Tibial nerve (tissue), 4 donors: ENCODE results near the gene TPBGL. TPM values are rescaled to one million over a fixed set of nuclear protein-coding genes. Genes with fewer than 3 reads are reported as not detected.

Experiments used
- DNase-seq, 2 donors: peaks; one replicate each; pipeline ENCODE4 v3.0.0-alpha.2; 2019; ENCODE audit warnings: low spot score in 2 of 2
- H3K27ac ChIP-seq, 4 donors: fragments of 200-600 bp; sonication (generic) in 3 of 4; one replicate each; pipeline ENCODE4 v1.5.1; 2017 to 2019; ENCODE audit warnings: mild to moderate bottlenecking in 1 of 4
- H3K27me3 ChIP-seq, 2 donors: fragments of 200-600 bp; sonication (generic) in 1 of 2; one replicate each; pipeline versions ENCODE4 v1.5.1 to v1.6.0; 2017 to 2019
- H3K36me3 ChIP-seq, 3 donors: fragments of 200-600 bp; sonication (generic); one replicate each; pipeline ENCODE4 v1.5.1; 2018 to 2019
- H3K4me1 ChIP-seq, 4 donors: fragments of 200-600 bp; sonication (generic) in 3 of 4; one replicate each; pipeline ENCODE4 v1.5.1; 2017 to 2019
- H3K4me3 ChIP-seq, 4 donors: fragments of 200-600 bp; sonication (generic) in 3 of 4; one replicate each; pipeline ENCODE4 v1.5.1; 2017 to 2019; ENCODE audit warnings: mild to moderate bottlenecking in 1 of 4, moderate library complexity in 1 of 4
- H3K9me3 ChIP-seq, 4 donors: fragments of 200-600 bp; sonication (generic) in 3 of 4; one replicate each; pipeline ENCODE4 v1.5.1; 2017 to 2019
- EP300 ChIP-seq, 2 donors: sonication (generic); formaldehyde crosslinking; IDR thresholded peaks; one replicate each; pipeline ENCODE4 v1.6.1; 2017; ENCODE audit warnings: antibody characterized with exemption in 2 of 2, mild to moderate bottlenecking in 1 of 2
- POLR2A ChIP-seq, 2 donors: fragments of 450-650 bp; IDR thresholded peaks; one replicate each; pipeline ENCODE4 v1.6.1; 2017; ENCODE audit warnings: antibody characterized with exemption in 2 of 2, mild to moderate bottlenecking in 2 of 2, moderate library complexity in 2 of 2
- WGBS, 2 donors: methylation state at CpG; one replicate each; pipeline ENCODE4 v1.1.5; 2018; 5-methylcytosine and 5-hydroxymethylcytosine counted together
- total RNA-seq, 4 donors: library from RNA; depleted of rRNA; stranded (reverse); fragments of >200 nt; gene quantifications; one replicate each; pipeline ENCODE4 v1.1.0, GENCODE V29; 2016
- TF ChIP-seq, protein P1 (sequence below), 5 experiments: fragments of 200-600 bp in 3 of 5; fragments of 450-650 bp in 2 of 5; sonication (generic) in 3 of 5; IDR thresholded peaks; one replicate each; pipeline ENCODE4 v1.5.1; 2016 to 2019; ENCODE audit warnings: antibody characterized with exemption in 5 of 5, mild to moderate bottlenecking in 3 of 5, moderate library complexity in 2 of 5

Gene TPBGL
- total RNA-seq, 4 donors from 2014 or later, result 1.0 to 1.5 (median 1.1) TPM; not detected in 1

DNA sequence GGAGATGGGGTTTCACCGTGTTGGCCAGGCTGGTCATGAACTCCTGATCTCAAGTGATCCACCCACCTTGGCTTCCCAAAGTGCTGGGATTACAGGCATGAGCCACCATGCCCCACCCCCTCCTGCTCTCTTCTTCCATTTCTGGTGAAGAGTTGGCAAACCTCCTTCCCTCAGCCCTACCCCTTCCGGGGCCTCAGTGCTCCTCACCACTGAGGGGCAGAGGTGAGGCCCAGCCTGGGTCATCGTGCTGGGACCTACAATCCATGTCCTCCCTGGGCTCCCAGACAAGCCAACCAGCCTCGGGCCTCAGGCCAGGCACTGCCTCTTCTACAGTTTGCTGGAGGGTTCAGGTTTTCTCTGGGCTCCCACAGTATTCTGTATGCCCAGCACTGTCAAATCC lies 14.8 kb upstream of the TPBGL start:
- H3K27me3 ChIP-seq, result no peaks in the 10 kb centered on the region
- TF ChIP-seq EP300 (IDR thresholded peaks at IDR 0.05), result no peak
- TF ChIP-seq, protein P1, sequence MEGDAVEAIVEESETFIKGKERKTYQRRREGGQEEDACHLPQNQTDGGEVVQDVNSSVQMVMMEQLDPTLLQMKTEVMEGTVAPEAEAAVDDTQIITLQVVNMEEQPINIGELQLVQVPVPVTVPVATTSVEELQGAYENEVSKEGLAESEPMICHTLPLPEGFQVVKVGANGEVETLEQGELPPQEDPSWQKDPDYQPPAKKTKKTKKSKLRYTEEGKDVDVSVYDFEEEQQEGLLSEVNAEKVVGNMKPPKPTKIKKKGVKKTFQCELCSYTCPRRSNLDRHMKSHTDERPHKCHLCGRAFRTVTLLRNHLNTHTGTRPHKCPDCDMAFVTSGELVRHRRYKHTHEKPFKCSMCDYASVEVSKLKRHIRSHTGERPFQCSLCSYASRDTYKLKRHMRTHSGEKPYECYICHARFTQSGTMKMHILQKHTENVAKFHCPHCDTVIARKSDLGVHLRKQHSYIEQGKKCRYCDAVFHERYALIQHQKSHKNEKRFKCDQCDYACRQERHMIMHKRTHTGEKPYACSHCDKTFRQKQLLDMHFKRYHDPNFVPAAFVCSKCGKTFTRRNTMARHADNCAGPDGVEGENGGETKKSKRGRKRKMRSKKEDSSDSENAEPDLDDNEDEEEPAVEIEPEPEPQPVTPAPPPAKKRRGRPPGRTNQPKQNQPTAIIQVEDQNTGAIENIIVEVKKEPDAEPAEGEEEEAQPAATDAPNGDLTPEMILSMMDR (IDR thresholded peaks at IDR 0.05), result no peak
- TF ChIP-seq POLR2A (IDR thresholded peaks at IDR 0.05), result no peak

DNA sequence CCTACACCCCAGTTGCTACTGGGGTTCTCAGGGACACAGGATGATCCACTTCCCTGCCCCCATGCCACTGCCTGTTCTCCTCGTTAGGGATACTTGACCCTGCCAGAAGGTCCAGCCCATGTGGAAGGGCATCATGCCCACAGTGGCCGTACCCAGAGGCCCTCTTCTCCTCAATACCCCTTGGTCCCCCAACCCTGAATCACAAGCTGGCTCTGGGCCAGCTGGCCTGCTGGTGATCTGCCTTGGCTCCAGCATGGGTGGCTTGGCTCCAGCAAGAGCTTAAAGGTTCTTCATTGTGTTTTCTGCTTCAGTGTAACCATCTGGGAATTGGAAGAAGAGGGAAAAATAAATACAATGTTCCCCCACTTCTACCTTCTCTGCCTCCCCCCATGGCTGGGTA lies 11.1 kb upstream of the TPBGL start:
- 55 to 58% methylated on average over 2 of the region's 2 CpGs for WGBS, 2 donors

More for the DNA sequence above, 14.8 kb upstream of the TPBGL start:
- DNase-seq, result no peak
- Histone ChIP-seq H3K4me1 (no peaks in the 10 kb centered on the region), H3K9me3 (no peaks in the 10 kb centered on the region), H3K4me3 (no peak overlapping the region), H3K36me3 (no peaks in the 10 kb centered on the region), H3K27ac (no peak overlapping the region)
- 48 to 59% methylated on average over 4 of the region's 4 CpGs for WGBS, 2 donors

DNA sequence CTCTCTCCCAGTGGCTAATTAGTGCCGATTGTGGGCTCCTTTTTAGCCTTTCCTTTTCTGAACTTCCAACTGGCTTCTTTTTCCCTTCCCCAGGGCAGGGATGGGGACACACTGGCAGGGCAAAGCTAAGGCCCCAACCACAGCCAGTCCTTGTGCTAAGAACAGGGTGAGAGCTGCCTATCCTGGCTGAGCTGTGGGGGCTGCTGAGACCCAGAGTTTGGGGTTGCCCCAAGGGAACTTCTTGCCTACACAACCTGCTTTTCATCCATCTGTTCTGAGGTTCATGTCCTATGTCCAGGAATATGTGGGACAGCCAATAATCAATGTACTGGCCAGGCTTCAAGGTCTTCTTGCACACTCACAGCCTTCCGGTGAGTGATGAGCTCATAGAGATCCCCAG lies 10.0 kb upstream of the TPBGL start:
- 78 to 82% methylated on average over 2 of the region's 2 CpGs for WGBS, 2 donors
- H3K4me3 ChIP-seq, result no peak overlapping the region
- H3K4me1 ChIP-seq, result no peaks in the 10 kb centered on the region
- TF ChIP-seq, protein P1 (IDR thresholded peaks at IDR 0.05), result no peak
- no peak for TF ChIP-seq POLR2A (IDR thresholded peaks at IDR 0.05)
- TF ChIP-seq EP300 (IDR thresholded peaks at IDR 0.05), result no peak
- H3K36me3 ChIP-seq, result no peaks in the 10 kb centered on the region
- no peaks in the 10 kb centered on the region for H3K9me3 ChIP-seq
- no peaks in the 10 kb centered on the region for H3K27me3 ChIP-seq
- no peak for DNase-seq
- H3K27ac ChIP-seq, result no peak overlapping the region

More for the DNA sequence above, 11.1 kb upstream of the TPBGL start:
- Histone ChIP-seq H3K4me1 (no peaks in the 10 kb centered on the region), H3K27me3 (no peaks in the 10 kb centered on the region), H3K27ac (no peak overlapping the region), H3K36me3 (no peaks in the 10 kb centered on the region), H3K4me3 (no peak overlapping the region), H3K9me3 (no peaks in the 10 kb centered on the region)
- TF ChIP-seq, protein P1 (IDR thresholded peaks at IDR 0.05), result no peak
- TF ChIP-seq POLR2A (IDR thresholded peaks at IDR 0.05) (no peak), EP300 (IDR thresholded peaks at IDR 0.05) (no peak)
- DNase-seq, result no peak

DNA sequence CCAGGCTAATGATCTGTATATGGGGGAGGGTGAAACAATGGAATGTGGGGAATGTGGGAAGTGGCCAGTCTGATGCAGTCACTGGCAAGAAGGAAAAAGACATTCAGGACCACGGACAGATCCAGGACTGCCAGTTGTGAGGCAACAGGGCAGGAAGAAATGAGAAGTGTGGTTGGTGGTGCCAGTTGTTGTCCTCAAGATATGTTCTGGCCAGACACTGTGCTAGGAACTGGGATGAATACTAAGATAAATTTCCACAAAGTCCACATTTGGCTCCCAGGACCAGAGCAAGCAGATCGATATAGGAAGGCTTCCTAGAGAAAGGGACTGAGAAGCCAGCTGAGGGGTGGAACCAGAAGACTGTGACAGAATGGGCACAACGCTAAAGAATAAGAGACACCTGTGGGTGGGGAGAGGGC lies 6.8 kb upstream of the TPBGL start:
- 49% methylated on average over 3 of the region's 3 CpGs for WGBS, 2 donors
- no peaks in the 10 kb centered on the region for H3K9me3 ChIP-seq
- peak in 1 of 2 donors; percentile 41 for DNase-seq
- TF ChIP-seq, protein P1 (IDR thresholded peaks at IDR 0.05), result no peak
- TF ChIP-seq POLR2A (IDR thresholded peaks at IDR 0.05), result no peak
- TF ChIP-seq EP300 (IDR thresholded peaks at IDR 0.05), result no peak
- H3K27me3 ChIP-seq, result no peaks in the 10 kb centered on the region
- no peaks in the 10 kb centered on the region for H3K36me3 ChIP-seq
- H3K27ac ChIP-seq, result no peak overlapping the region
- H3K4me3 ChIP-seq, result no peak overlapping the region
- H3K4me1 ChIP-seq, result no peaks in the 10 kb centered on the region

DNA sequence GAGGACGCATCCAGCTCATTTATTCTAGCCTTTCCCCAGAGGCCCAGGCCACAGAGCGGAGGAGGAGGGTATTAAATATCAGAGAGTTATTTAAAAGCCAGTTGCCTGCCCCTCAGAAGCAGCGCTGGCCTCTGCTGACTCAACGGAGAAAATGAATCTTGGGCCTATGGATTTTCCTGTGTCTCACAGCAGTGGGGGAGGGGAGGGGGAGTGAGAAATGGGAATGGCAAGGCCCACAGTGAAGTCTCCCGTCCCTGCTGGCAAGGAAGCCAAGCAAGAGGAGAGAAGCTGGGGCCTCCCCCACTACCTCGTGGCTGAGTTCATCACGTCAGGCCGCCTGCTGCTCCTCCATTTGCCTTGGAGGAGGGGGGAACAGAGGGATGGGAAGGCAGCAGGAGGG lies 4.5 kb upstream of the TPBGL start:
- TF ChIP-seq EP300 (IDR thresholded peaks at IDR 0.05) (no peak), POLR2A (IDR thresholded peaks at IDR 0.05) (no peak)
- TF ChIP-seq, protein P1 (IDR thresholded peaks at IDR 0.05), result no peak
- H3K4me1 ChIP-seq, result peaks cover 0 to 12% (median 7%) of the 10 kb centered on the region in 4 donors
- DNase-seq, result no peak
- no peak overlapping the region for H3K27ac ChIP-seq
- no peaks in the 10 kb centered on the region for H3K36me3 ChIP-seq
- H3K27me3 ChIP-seq, result peaks cover 0 to 9% of the 10 kb centered on the region in 2 donors
- H3K4me3 ChIP-seq, result no peak overlapping the region
- whole genome bisulfite sequencing, 2 donors, result 40 to 43% methylated on average over 8 of the region's 8 CpGs
- no peaks in the 10 kb centered on the region for H3K9me3 ChIP-seq
